GM10248 (cell line): Measurements from ENCODE around the gene CFAP54.

Source experiments
- CTCF ChIA-PET: fragments of 300-600 bp; sonication (Branson Sonifier 250); formaldehyde crosslinking; extraction: SDS; loops from one replicate; lab custom pipeline; 2021; ENCODE audit warnings: antibody characterized with exemption; lab: Yijun Ruan, JAX
- POLR2A ChIA-PET: fragments of 350-650 bp; sonication (Branson Sonifier 250); formaldehyde crosslinking; extraction: SDS; loops from one replicate; lab custom pipeline; 2020; ENCODE audit warnings: antibody characterized with exemption; lab: Yijun Ruan, JAX
- DNase-seq: peaks from one replicate; pipeline ENCODE4 v3.0.0; 2012; ENCODE audit errors: extremely low spot score
- TF ChIP-seq, protein P1 (sequence below): IDR thresholded peaks from 2 replicates; pipeline ENCODE4 v1.5.1; 2012; ENCODE audit warnings: mild to moderate bottlenecking, low read depth; ENCODE audit errors: extremely low read depth, missing control alignments, control extremely low read depth

Gene CFAP54

DNA sequence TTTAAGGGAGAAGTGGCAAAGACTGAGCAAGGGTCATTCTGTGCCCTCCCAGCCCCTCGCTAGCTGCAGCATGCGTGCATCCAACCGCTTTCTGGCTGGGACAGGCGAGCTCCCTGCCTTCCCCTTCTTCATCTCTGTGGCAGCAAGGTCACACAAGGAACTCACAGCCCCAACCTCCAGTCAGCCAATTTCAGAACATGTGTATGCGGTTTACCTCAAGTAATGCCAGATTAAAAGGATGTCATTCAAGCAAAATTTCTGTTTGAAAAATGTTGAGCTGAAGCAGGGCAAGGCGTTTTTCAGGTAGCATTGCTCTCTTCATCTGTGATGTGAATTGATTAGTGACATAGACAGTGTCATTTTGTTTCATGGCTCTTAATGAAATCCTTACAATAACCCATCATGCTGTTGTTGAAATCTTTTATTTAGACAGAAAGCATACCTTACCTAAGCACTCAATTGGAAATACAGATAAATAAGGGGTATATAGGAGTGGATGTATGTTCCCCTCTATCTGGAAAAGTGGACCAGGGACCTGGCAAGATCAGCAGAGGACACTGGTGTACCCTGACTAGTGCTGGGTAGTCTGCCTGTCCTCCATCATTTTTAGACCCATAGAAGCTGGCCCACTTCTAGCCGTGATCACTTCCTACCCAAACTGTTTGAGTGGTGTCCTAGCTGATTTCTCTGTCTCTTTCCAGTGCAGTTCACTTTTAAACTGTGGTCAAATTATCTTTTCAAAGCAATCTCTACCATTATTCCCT lies 334.9 kb downstream of the CFAP54 start:
- TF ChIP-seq, protein P1, sequence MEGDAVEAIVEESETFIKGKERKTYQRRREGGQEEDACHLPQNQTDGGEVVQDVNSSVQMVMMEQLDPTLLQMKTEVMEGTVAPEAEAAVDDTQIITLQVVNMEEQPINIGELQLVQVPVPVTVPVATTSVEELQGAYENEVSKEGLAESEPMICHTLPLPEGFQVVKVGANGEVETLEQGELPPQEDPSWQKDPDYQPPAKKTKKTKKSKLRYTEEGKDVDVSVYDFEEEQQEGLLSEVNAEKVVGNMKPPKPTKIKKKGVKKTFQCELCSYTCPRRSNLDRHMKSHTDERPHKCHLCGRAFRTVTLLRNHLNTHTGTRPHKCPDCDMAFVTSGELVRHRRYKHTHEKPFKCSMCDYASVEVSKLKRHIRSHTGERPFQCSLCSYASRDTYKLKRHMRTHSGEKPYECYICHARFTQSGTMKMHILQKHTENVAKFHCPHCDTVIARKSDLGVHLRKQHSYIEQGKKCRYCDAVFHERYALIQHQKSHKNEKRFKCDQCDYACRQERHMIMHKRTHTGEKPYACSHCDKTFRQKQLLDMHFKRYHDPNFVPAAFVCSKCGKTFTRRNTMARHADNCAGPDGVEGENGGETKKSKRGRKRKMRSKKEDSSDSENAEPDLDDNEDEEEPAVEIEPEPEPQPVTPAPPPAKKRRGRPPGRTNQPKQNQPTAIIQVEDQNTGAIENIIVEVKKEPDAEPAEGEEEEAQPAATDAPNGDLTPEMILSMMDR, result no peak
- DNase-seq, result no peak
- CTCF ChIA-PET, result no interaction called here
- POLR2A ChIA-PET, result no interaction called here

DNA sequence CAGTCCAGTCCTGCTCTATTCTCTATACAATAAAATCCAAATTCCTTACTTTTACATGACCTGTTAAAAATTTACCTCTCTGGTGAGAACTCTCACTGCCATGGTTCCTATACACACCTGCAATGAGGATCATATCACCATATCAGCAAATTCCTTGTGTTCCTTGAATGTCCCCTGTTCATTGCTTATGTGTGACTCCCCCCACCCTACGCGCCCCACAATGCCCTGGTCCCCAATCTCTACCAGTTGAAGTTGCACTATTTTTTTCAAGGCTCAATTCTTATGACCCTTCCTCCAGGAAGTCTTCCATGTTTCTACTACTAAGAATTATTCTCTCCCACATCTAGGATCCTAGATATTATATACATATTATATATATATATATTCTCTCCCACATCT lies 335.5 kb downstream of the CFAP54 start:
- DNase-seq, result no peak
- ChIA-PET POLR2A (no interaction called here), CTCF (no interaction called here)
- TF ChIP-seq, protein P1, result no peak

DNA sequence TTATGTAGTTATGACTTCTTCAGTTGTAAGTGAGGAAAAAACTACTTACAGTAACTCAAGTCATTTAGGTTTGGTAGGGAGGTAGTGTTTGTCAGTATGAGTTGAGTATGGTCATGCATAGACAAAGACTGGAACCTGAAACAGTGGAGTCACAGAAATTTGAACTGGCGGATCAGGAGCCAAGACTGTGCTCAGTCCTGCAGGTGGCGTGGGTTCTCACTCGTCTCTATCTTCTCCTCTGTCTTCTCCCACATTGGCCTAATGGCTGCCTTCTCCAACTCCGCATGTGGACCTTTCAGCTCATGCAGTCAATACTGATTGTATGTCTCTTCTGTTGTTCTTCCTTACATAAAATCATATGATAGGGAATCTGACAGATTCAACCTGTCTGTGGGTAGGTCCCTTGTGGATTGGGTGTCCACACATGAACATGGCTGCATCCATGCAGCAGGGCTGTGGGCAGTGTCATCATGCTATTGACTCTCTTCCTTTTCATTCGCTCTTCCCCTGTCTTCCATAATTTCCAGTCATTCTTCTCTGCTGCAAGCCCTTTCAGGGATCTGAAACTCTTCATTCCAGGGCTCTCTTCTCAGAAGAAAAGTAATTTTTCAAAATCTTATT lies 338.9 kb downstream of the CFAP54 start:
- ChIA-PET POLR2A (no interaction called here), CTCF (no interaction called here)
- TF ChIP-seq, protein P1, result no peak
- DNase-seq, result no peak

DNA sequence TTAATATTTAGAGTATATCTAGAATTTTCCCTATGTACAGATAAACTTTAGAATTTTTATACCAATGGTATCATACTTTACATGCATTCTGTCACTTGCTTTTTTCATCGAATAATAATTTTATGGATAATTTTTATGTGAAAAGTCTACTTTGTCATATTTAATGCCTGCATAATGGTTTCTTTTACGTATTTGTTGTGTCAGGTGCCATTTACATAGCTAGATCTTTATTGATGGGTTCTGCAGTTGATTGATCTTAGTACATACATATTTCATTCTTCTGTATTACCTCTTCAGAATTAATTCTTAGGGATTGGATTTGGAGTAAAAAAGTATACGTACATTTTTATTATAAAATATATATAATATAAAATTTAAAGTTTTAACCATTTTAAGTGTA lies 340.0 kb downstream of the CFAP54 start:
- DNase-seq, result no peak
- ChIA-PET CTCF (no interaction called here), POLR2A (no interaction called here)
- TF ChIP-seq, protein P1, result no peak

DNA sequence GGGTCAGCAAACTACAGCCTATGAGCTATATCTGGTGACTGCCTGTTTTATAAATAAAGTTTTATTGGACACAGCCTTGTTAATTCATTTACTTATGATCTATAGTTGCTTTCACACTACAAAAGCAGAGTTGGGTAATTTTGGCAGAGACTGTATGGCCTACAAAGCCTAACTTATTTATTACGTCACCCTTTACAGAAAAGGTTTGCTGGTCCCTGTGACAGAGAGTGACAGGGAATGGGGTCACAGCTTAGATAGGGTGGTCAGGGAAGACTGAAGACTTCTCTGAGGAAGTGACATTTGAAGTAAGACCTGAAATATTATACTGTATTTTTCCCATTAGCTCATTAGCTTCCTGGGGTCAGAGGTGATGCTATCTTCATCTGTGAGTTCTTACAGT lies 342.0 kb downstream of the CFAP54 start:
- CTCF ChIA-PET, result no interaction called here

DNA sequence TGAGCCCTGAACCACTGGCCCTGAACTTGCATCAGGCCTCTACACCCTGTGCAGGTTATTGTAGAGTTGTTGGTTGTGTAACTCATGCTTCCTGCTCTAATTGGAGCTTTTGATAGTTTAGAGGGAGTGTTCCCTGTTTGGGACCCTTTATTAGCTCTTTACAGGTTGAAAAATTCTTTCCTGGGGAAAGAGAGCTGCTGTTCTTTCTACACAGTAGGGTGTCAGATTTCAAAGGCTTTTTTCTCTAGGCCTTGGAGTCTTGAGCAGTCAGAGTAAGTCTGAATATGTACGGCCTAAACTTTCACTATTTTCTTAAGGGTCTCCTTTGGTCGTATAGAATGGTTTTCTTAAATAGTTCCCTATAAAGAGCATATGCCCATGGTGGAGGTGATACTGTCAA lies 356.9 kb downstream of the CFAP54 start:
- no peak for DNase-seq
- CTCF ChIA-PET, result interaction anchor here (1.3 to 1.4 kb wide), 2 partner anchors 12 to 17 kb away, joined by 3 read pairs; no protein-coding TSS in a partner anchor
- POLR2A ChIA-PET, result no interaction called here
- TF ChIP-seq, protein P1, result no peak

More for the DNA sequence above, 342.0 kb downstream of the CFAP54 start:
- DNase-seq, result no peak
- POLR2A ChIA-PET, result no interaction called here
- TF ChIP-seq, protein P1, result no peak
